ENCODE data around the gene SPINK7.
A peak's percentile ranks its signal among the peaks of the same experiment; 100 is the strongest.
"Not testable (repeated sequence)": the region's sequence is repeated elsewhere in the genome, so short reads cannot be mapped to it uniquely, and the experiment has no call there.

SPINK7 gene

GRCh38 chr5:148312153-148312552 is at the start of gene SPINK7:
Gene SPINK7, plus strand, starts transcription at chr5:148312423. Its CDS starts 61 bp downstream, at chr5:148312484.
- DNase-seq = no peak

- no peak for DNase-seq
Measured at GRCh38 chr5:148267962-148268361, 44.3 kb upstream of the SPINK7 start.

- DNase-seq = no peak
Measured at GRCh38 chr5:148268566-148268965, 43.7 kb upstream of the SPINK7 start, which contains the start of gene SPINK13. Gene SPINK13, plus strand, starts transcription at chr5:148268794. Its CDS starts 1,279 bp downstream, at chr5:148270073.

DNA sequence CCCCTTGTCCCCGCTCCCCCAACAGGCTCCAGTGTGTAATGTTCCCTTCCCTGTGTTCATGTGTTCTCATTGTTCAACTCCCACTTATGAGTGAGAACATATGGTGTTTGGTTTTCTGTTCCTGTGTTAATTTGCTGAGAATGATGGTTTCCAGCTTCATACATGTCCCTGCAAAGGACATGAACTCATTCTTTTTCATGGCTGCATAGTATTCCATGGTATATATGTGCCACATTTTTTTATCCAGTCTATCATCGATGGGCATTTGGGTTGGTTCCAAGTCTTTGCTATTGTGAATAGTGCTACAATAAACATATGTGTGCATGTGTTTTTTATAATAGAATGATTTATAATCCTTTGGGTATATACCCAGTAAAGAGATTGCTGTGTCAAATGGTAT is 37.1 kb upstream of the SPINK7 start:
- DNase-seq = not testable (repeated sequence)

DNA sequence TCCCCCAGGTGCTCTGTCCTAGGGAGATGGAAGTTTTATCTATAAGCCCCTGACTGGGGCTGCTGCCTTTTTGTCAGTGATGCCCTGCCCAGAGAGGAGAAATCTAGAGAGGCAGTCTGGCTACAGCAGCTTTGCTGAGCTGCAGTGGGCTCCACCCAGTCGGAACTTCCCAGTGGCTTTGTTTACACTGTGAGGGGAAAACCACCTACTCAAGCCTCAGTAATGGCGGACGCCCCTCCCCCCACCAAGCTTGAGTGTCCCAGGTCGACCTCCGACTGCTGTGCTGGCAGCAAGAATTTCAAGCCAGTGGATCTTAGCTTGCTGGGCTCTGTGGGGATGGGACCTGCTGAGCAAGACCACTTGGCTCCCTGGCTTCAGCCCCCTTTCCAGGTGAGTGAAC is 31.3 kb upstream of the SPINK7 start:
- DNase-seq = peak; percentile 24

DNA sequence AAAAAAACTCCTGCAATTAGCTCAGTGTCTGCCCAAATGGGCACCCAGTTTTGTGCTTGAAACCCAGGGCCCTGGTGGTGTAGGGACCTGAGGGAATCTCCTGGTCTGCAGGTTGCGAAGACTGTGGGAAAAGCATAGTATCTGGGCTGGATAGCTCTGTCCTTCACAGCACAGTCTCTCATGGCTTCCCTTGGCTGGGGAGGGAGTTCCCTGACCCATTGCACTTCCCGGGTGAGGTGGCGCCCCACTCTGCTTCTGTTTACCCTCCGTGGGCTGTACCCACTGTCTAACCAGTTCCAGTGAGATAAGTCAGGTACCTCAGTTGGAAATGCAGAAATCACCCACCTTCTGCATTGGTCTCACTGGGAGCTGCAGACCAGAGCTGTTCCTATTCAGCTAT is 30.9 kb upstream of the SPINK7 start:
- DNase-seq = not testable (repeated sequence)

DNA sequence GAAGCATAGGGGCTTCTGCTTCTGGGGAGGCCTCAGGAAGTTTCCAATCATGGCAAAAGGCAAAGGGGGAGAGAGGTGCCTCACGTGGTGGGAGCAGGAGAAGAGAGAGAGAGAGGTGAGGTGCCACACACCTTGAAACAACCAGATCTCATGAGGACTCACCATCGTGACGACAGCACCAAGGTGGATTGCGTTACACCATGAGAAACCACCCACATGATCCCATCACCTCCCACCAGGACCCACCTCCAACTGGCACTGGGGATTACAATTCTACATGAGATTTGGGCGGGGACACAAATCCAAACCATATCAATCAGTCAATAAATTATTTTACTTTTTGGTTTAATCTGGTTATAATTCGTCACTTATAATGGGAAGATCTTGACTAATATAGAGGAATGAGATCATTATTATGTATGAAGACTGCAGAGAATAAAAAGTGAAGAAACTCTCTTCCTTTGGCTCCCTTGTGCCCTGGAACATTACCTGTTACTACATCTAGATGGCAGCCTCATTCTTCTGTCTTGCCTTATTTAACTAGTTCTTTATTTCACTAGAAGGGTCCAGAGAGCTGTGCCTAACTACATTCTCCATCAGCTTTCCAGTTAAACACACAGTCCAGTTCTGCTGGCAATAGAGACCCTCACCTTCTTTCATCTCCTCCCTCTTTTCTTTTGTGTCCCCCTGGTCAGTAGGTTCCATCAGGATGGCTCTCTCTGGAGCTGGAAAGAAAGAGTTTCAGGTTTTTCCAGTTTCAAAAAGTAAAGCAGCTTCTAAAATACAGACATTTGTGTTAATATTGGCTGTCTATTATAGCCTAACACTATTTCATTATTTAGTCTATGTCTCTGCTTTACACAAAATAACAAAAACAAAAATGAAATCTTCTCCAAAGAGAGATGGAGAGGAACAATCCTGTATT is 21.7 kb upstream of the SPINK7 start:
- peak; percentile 44 for DNase-seq

GRCh38 chr5:148297731-148298130 is 14.5 kb upstream of the SPINK7 start:
- DNase-seq = no peak

DNA sequence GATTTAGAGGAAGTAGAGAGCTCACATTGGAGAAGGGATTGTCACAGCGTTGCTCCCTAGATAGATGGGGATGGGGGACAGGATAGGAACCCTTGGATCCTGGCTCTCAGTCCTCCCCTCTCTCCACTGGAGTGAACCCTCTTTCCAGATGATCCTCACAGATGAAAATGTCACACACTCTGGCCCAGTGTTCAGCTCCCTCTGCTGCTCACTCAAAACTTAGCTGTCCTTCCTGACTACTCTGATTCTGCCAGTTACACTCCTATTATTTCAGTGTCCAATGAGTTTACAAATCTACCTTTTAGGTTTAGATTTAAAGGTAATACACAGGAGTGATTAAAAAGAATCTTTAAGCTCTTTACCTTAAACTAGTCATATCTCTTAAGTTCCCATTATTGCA is 5.8 kb upstream of the SPINK7 start:
- DNase-seq = no peak

DNA sequence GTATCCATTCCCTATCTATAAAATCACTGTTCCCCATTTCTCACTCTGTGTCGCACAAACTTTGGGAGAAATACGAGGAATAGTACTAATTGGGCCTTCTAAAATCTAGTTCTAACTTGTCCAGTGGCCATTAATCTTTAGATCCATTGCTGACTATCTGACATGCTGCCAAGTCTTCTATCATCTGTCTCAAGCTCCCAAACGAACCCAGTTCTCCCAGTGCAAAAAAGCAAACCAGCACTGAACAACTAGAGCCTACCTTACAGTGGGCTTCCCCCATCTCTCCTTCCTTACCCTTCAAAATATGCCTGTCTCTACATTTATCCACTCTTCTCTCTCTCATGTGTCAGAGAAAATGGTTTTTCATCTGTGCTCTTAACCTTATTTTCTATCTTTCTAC is 3.2 kb upstream of the SPINK7 start:
- DNase-seq = no peak

DNA sequence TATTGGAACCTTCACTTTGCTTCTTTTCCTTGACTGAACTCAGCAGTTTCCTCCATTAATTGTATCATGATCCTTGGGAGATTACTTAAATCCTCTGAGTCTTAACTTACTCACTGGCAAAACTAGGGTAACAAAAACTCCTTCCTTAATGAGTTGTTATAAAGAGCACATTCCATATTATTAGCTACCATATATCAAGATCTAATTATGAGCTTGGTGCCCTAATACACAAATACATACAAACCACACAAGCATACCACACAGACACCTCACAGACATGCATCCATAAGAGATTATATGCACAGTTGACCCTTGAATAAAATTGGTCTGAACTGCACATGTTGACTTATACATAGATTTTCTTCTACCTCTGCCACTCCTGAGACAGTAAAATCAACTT is 2.5 kb upstream of the SPINK7 start:
- no peak for DNase-seq

- DNase-seq = no peak
Measured at GRCh38 chr5:148311484-148311883, 739 bp upstream of the SPINK7 start.

- DNase-seq = peak; percentile 6
Measured at GRCh38 chr5:148314187-148314586, 2.0 kb downstream of the SPINK7 start.

- no peak for DNase-seq
Measured at GRCh38 chr5:148314731-148315130, 2.5 kb downstream of the SPINK7 start.

DNA sequence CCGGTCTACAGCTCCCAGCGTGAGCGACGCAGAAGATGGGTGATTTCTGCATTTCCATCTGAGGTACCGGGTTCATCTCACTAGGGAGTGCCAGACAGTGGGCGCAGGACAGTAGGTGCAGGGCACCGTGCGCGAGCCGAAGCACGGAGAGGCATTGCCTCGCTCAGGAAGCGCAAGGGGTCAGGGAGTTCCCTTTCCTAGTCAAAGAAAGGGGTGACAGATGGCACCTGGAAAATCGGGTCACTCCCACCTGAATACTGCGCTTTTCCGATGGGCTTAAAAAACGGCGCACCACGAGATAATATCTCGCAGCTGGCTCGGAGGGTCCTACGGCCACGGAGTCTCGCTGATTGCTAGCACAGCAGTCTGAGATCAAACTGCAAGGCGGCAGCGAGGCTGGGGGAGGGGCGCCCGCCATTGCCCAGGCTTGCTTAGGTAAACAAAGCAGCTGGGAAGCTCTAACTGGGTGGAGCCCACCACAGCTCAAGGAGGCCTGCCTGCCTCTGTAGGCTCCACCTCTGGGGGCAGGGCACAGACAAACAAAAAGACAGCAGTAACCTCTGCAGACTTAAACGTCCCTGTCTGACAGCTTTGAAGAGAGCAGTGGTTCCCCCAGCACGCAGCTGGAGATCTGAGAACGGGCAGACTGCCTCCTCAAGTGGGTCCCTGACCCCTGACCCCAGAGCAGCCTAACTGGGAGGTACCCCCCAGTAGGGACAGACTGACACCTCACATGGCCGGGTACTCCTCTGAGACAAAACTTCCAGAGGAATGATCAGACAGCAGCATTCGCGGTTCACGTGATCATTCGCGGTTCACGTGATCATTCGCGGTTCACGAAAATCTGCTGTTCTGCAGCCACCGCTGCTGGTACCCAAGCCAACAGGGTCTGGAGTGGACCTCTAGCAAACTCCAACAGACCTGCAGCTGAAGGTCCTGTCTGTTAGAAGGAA is 8.1 kb downstream of the SPINK7 start:
- DNase-seq = not testable (repeated sequence)

DNA sequence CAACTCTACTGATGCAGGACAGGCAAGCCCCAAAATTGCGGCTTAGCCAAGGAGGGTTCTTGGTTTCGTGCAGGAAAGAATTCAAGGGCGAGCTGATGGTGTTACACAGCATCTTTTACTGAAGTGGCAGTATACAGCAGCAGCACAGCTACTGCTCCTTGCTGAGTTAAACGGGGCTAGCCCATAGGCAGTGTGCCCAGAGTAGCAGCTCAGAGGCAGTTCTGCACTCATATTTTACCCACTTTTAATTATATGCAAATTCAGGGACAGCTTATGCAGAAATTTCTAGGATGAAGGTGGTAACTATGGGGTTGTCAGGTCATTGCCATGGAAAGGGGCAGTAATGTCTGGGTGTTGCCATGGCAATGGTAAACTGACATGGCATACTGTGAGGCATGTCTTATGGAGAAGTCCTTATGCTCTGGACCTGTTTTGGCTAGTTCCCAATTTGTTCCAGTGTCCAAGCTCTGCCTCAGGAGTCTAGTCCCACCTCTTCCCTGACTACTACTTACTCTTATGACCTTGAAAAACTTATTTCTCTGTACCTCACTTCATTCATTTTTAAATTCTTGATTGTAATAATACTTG is 21.1 kb downstream of the SPINK7 start:
- no peak for DNase-seq

GRCh38 chr5:148335259-148335658 is 23.0 kb downstream of the SPINK7 start, which contains the start of gene SPINK9:
Gene SPINK9, plus strand, starts transcription at chr5:148335559. Its CDS starts 55 bp downstream, at chr5:148335614.
- DNase-seq = no peak

- no peak for DNase-seq
Measured at GRCh38 chr5:148336704-148337435, 24.6 kb downstream of the SPINK7 start.

DNA sequence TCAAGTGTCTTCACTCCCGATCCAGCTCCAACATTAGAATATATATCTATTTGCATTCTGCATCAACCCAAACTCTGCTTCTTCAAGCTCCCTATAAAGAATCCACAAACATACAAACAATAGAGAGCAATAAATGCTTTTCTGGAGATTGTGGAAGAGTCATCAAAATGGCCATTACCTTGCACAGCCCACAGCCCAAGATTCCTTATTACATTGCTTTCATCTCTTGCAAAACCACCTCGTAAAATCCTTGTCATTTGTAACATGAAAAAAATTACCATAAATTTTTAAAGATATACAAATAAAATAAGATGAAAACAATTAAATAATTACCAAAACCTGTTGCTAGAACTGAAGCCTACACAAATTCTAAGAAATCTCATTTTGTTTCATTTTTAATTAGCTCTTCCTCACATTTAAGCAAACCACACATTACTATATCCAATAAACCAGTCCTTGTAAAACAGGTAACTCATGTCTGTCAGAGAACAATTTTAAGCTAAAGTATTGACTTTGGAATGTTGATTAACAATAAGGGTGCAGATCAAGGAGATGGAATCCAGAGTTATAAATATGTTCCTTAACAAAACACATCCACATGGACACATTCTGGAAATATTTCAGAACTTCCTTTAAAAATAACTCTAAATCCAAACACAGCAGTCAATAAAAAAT is 30.3 kb downstream of the SPINK7 start:
- DNase-seq = no peak

DNA sequence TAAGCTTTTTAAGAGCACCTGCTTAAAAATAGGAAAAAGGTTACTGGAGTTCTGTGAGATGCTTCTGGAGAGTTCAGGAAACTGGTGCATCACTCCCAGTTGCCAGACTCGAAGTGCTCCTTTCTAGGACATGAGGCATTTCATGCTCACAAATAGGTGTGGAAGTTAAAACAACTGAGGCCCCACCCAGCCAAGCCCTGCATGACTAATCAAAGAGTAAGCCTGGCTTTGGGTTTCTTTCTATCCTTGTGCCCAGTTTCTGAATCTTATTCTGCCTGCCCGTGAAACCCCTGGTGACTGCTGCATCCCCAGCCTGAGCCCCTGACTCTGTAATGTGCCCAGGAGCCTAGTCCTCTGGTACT is 30.8 kb downstream of the SPINK7 start:
- no peak for DNase-seq

DNA sequence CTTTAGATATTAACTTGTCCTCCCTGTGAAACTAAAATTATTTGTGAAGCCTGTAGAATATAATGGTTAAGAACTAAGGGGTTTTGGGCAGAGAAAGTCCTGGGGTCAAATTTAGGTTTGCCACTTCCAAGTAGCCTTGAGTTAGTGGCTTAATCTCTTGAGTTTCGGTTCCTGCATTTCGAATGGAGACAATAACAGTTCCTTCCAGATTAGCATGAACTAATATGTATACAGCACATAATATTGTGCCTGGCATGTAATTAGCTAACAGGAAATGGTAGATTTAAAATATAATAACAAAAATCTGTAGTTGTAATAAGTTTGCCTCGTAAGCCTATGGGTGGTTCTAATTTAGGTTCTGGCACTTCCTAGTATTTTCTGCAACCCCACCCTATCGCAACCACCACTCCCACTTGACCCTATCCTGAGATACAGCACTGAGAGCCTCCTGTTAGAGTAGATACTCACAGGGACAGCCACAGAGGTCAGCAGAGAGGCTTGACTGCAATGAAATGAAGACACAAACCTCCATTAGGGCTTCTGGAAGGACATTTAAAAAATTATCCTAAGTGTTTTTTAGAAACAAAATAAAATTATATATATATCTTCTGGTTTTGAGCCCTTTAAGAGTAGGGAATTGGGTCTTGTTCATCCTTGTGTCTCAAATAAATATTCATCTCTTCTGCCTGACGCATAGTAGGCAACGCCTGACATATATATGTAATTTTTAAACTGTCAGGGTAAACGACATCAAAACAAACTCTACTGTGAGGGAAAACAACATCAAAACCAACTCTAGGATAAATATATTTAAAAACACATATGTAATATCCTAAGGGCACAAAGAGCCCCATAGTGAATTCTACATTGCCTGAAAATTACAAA is 31.6 kb downstream of the SPINK7 start:
- no peak for DNase-seq

Data from NCI-H82 (cell line).